Right lobe of liver (tissue), 4 donors: Measurements from ENCODE around the gene LAMC1.

Experiments used
- CTCF ChIP-seq, 4 donors: fragments of 200-600 bp in 3 of 4; fragments of 450-650 bp in 1 of 4; IDR thresholded peaks; one replicate each; pipeline versions ENCODE4 v1.5.1 to v1.8.0; 2016 to 2022; ENCODE audit warnings: antibody characterized with exemption in 4 of 4, mild to moderate bottlenecking in 2 of 4
- POLR2A ChIP-seq: fragments of 450-650 bp; IDR thresholded peaks from one replicate; pipeline ENCODE4 v1.6.1; 2017; ENCODE audit warnings: antibody characterized with exemption, mild to moderate bottlenecking
- donor health status: DM: no; HTN: no; CAD: no.
- donor health status: DM: no; HTN: no; CAD: no.
- donor health status: DM: no; HTN: yes; CAD: no.

GRCh38 chr1:183103577-183103976, 80.4 kb downstream of the LAMC1 start:
- no peak for TF ChIP-seq CTCF (IDR thresholded peaks at IDR 0.05)
- no peak for TF ChIP-seq POLR2A
